IPS-NIHi11 (cell line): ENCODE results near the gene CIITA.

Experiments used
- DNase-seq: peaks from one replicate; pipeline ENCODE4 v3.0.0; 2012; ENCODE audit warnings: mixed read lengths, low spot score

Gene CIITA

GRCh38 chr16:10982465-10983150 is 105.6 kb downstream of the CIITA start:
- no peak for DNase-seq

DNA sequence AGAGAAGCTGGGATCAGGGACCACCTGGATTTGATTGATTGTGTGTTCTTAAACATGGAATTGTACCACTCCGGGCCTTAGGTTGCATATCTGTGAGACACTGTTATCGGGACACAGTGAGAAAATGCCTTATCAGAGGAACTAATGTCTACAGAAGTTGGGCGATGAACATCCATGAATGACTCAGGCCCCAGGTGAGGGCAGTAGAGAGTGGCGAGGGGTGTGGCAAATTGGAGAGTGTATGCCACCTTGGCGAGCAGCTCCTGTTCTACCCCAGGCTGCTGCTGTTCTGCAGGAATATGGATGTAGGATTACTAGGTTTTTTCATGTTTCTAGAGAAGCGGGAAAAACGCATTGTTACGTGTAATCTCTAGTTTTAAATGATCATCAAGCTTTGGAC is 106.2 kb downstream of the CIITA start:
- no peak for DNase-seq

- no peak for DNase-seq
Observed at GRCh38 chr16:10984509-10984908, 107.5 kb downstream of the CIITA start.
